HG02623 (cell line): ENCODE measurements around the gene FAM3A.

ENCODE experiments used
- ATAC-seq: cut with Tn5 transposase; IDR thresholded peaks from one replicate; pipeline ENCODE4 v1.9.1; 2021; ENCODE audit warnings: moderate library complexity; ENCODE audit not compliant: unreplicated experiment

Gene FAM3A

GRCh38 chrX:154534526-154535322 is 18.7 kb upstream of the FAM3A start:
- ATAC-seq, result peak; percentile 53

GRCh38 chrX:154532690-154533089 is 16.7 kb upstream of the FAM3A start:
- ATAC-seq, result no peak

GRCh38 chrX:154531626-154532025 is 15.6 kb upstream of the FAM3A start:
- ATAC-seq, result no peak

- ATAC-seq, result no peak
Measured at GRCh38 chrX:154530286-154530685, 14.3 kb upstream of the FAM3A start.

- ATAC-seq, result no peak
Measured at GRCh38 chrX:154529206-154529612, 13.2 kb upstream of the FAM3A start.

- ATAC-seq, result peak; percentile 73
Measured at GRCh38 chrX:154526901-154527675, 11.1 kb upstream of the FAM3A start.

GRCh38 chrX:154525606-154526490 is 9.8 kb upstream of the FAM3A start:
- ATAC-seq, result no peak

GRCh38 chrX:154519389-154519788 is 3.4 kb upstream of the FAM3A start:
- ATAC-seq, result no peak

GRCh38 chrX:154517101-154517781 is 1.2 kb upstream of the FAM3A start:
- no peak for ATAC-seq

- ATAC-seq, result no peak
Measured at GRCh38 chrX:154516656-154517100, 646 bp upstream of the FAM3A start.

- ATAC-seq, result no peak
Measured at GRCh38 chrX:154515090-154515965, 704 bp downstream of the FAM3A start.

- no peak for ATAC-seq
Measured at GRCh38 chrX:154513716-154514115, 2.3 kb downstream of the FAM3A start.

GRCh38 chrX:154512879-154513553 is 3.0 kb downstream of the FAM3A start:
- no peak for ATAC-seq

- ATAC-seq, result no peak
Measured at GRCh38 chrX:154511761-154512160, 4.3 kb downstream of the FAM3A start.

- no peak for ATAC-seq
Measured at GRCh38 chrX:154509455-154509854, 6.6 kb downstream of the FAM3A start.

GRCh38 chrX:154508384-154508745 is 7.7 kb downstream of the FAM3A start:
- no peak for ATAC-seq

- ATAC-seq, result no peak
Measured at GRCh38 chrX:154507673-154508383, 8.2 kb downstream of the FAM3A start.
